H1 (cell line): ENCODE results near the gene EFCAB8. TPM values are rescaled to one million over a fixed set of nuclear protein-coding genes. Genes with fewer than 3 reads are reported as not detected.

Experiments used
- CHD7 ChIP-seq: fragments of 300-600 bp; sonication (generic); IDR thresholded peaks from 2 replicates; pipeline ENCODE4 v1.7.1; 2012; ENCODE audit warnings: low read length, moderate library complexity, mild to moderate bottlenecking, inconsistent platforms; ENCODE audit not compliant: insufficient replicate concordance
- polyA plus RNA-seq, 7 experiments: library from polyadenylated mRNA; depleted of rRNA in 3 of 7; stranded (reverse) in 5 of 7; unstranded in 2 of 7; fragments of >200 nt in 5 of 7; fragments of 200-250 nt in 2 of 7; gene quantifications; 1 replicate in 5 of 7; 2 replicates in 1 of 7; 4 replicates in 1 of 7; pipeline versions ENCODE4 v1.2.1 to v1.2.3, GENCODE V29; 2011 to 2013; ENCODE audit warnings: missing spikeins in 2 of 7, mixed read lengths in 2 of 7
- total RNA-seq: library from RNA; stranded (reverse); fragmentation: NEBNext Ultra II Directional; extraction: Animal tissue kit (Norgen Biotek cat#: 25700); gene quantifications from 2 replicates; pipeline ENCODE4 v1.2.1, GENCODE V29; 2021

EFCAB8 gene
- total and polyA plus RNA-seq, 2 of the 8 experiments (the other 6 are each of a cell fraction or from before 2014, with no cell fraction given) = 0.06 to 0.20 TPM

- no peak for TF ChIP-seq CHD7
- TF ChIP-seq, all 59 proteins: peak for 0
Measured at GRCh38 chr20:32909451-32909850, 50.7 kb downstream of the EFCAB8 start (continued).
